SH-SY5Y (cell line): Measurements from ENCODE around the gene LAPTM4A.

ENCODE experiments used
- GATA2 ChIP-seq: IDR thresholded peaks from 2 replicates; pipeline ENCODE4 v1.6.1; 2011; ENCODE audit warnings: mild to moderate bottlenecking, low read depth, low read length
- GATA3 ChIP-seq: IDR thresholded peaks from 2 replicates; pipeline ENCODE4 v1.6.1; 2011; ENCODE audit warnings: low read depth, mild to moderate bottlenecking, low read length, moderate library complexity

The LAPTM4A gene

GRCh38 chr2:20011276-20012031, 40.0 kb downstream of the LAPTM4A start:
- TF ChIP-seq GATA2 (peak; percentile 81), GATA3 (peak; percentile 53; the same call in 1 of the 2 replicates)

DNA sequence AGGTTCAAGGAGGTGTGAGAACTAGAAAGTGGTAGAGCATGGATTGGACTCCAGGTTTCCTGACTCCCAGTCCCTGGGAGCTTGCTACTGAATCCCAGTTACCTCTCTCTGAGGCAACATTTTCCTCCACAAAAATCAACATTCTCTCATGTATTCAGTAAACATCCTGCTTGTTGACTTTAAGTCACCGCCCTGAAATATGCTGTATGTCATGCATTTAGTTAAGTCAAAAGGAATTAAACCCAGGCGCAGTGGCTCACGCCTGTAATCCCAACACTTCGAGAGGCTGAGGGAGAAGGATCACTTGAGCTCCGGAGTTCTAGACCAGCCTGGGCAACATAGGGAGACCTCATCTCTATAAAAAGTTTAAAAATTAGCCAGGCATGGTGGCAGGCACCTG, 42.7 kb downstream of the LAPTM4A start:
- no peak for TF ChIP-seq GATA3
- TF ChIP-seq GATA2: no peak

DNA sequence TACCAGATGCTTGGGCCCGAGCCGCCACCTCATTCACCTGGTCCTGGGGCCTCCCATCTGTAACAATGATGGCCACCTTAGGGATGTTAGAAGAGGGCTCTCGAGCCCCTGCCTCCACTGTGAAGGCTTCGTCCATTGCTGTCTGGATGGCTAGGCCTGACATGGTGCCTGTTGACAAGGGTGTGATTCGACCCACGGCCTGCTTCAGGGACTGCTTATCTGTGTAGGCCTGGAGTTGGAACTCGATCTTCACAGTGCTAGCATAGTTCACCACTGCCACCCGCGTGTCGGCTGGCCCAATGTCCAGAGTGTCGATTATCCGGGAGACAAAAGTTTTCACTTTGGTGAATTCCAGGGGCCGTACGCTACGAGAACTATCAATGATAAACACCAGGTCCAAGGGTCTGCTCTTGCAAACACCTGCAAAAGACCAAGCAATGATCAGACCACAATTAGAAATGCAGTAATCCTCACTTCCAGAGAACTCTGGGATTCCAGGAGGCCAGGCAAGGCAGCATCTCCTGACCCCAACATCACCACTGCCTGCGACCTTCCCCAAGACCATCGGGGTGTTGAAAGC, 45.4 kb downstream of the LAPTM4A start:
- no peak for TF ChIP-seq GATA3
- no peak for TF ChIP-seq GATA2

DNA sequence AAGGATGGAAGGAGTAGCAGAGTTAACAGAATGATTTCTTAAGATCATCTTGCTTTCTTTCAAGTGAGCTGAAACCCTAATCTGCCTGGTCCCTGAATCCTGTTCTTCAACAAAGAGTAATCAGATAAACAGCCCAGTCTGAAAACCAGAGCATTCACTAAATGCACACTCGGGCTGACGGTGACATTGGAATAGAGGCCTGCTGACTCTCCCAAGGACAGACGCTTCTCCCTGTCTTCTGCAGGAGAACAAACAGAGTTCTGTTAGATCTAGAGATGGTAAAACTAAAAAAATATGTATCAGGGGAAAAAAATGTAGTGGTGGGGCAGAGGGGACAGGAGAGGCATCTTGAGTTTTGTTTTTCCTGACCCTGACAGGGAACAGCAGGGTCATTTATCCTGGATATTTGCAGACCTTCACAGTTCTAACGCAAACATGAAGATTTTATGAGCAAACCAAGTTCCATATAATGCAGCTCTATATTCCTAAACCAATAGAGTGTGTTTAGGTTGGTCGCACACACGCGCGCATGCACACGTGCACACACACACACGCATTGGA, 46.3 kb downstream of the LAPTM4A start:
- TF ChIP-seq GATA2: peak; percentile 90
- TF ChIP-seq GATA3: peak; percentile 93

GRCh38 chr2:20001361-20001863, 50.0 kb downstream of the LAPTM4A start:
- TF ChIP-seq GATA3 (no peak), GATA2 (no peak)

DNA sequence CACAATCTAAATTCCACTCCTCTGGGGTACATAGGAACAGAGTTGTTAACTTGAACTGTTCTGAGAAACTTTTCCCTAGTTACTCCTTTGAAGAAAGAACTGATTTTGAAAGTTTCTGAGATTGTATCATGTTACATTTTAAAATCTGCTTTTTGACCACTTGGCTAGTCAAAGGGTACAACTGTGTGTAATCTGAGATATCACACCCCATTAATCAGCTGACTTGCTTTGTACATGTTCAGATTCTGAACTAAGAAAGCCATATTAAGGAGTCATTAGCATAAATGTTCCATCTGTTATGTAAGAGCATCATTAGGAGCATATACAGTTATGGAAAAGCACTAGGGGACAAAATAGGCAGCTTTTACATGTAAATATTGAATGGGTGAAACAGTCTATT, 57.7 kb downstream of the LAPTM4A start:
- no peak for TF ChIP-seq GATA2
- no peak for TF ChIP-seq GATA3

DNA sequence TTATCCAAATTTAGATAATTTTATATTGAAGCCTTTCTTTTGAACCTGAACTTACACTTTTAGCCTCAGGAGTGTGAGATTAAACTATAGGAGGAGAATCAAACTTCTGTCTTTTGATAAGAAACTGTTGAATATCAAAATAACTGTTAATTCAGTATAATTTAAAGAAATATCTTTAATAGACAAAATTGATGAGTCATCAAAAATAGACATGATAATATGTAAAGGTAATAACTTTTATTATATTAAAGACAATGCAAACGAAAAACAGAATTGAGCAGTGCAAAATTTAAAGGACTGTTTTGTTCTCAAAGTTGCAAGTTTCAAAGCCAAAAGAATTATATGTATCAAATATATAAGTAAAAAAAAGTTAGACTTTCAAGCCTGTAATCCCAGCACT, 59.5 kb downstream of the LAPTM4A start:
- no peak for TF ChIP-seq GATA2
- no peak for TF ChIP-seq GATA3

DNA sequence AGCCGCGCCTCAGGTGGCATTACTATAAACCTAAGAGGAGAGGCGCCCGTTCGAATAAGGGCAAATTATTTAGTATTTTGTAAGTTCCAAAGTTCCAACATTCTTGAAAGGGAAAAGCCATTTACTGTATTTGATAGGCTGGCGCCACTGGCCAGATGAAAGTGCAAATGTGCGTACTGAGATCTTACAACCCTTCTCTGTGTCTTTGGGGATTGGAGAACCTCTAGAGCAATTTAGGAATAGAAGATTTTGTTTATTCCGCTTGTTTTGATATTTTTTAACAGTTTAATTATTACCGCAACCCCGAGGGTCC, 61.1 kb downstream of the LAPTM4A start:
- TF ChIP-seq GATA2: no peak
- no peak for TF ChIP-seq GATA3

GRCh38 chr2:19989667-19990415, 61.6 kb downstream of the LAPTM4A start, which contains the start of gene WDR35:
Gene WDR35, minus strand, starts transcription at chr2:19990105. Its CDS starts 90 bp downstream, at chr2:19990015.
- no peak for TF ChIP-seq GATA3
- TF ChIP-seq GATA2: no peak

GRCh38 chr2:19989342-19989666, 62.1 kb downstream of the LAPTM4A start:
- TF ChIP-seq GATA2 (no peak), GATA3 (no peak)

GRCh38 chr2:19988600-19988999, 62.8 kb downstream of the LAPTM4A start:
- TF ChIP-seq GATA3: peak; percentile 51; the same call in 1 of the 2 replicates
- TF ChIP-seq GATA2: peak; percentile 39; the same call in 1 of the 2 replicates

DNA sequence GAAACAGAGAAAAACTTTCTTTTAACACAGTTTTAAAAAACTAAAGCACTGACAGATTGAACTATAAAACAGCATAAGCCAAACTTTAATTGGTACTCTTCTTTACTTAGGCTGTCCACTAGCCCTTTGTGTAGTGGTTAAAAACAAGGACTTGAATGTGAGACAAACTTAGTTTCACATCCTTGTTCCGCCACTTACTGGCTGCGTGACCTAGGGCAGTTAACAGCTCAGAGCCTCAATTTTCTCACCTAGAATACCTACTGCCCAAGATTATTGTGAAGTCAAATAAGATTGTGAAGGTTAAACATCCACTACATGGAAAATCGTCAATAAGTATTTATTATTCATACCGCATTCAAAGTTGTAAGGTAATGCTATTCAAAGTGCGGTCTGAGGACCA, 63.5 kb downstream of the LAPTM4A start:
- TF ChIP-seq GATA2 (no peak), GATA3 (no peak)
